Esophagus squamous epithelium (tissue), 4 donors: ENCODE data around the gene COLGALT1.

ENCODE experiments used
- POLR2A ChIP-seq, 4 donors: fragments of 450-650 bp; IDR thresholded peaks; one replicate each; pipeline ENCODE4 v1.6.1; 2017; ENCODE audit warnings: antibody characterized with exemption in 4 of 4, mild to moderate bottlenecking in 4 of 4, moderate library complexity in 3 of 4
- TF ChIP-seq, protein P1 (sequence below), 6 experiments: fragments of 450-650 bp in 4 of 6; fragments of 200-600 bp in 2 of 6; sonication (generic) in 2 of 6; IDR thresholded peaks; one replicate each; pipeline ENCODE4 v1.5.1; 2016 to 2019; ENCODE audit warnings: antibody characterized with exemption in 6 of 6, mild to moderate bottlenecking in 4 of 6, moderate library complexity in 4 of 6

DNA sequence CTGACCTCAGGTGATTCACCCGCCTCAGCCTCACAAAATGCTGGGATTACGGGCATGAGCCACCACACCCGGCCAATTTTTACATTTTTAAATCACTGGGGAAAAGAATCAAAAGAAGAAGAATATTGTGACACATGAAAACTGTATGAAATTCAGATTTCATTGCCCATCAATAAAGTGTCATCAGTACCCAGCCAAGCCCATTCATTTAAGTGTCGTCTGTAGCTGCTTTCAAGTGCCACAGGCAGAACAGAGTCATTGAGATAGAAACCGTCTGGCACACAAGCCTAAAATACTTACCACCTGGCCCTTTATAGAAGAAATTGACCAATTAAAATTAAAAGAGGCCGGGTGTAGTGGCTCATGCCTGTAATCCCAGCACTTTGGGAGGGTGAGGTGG lies 15.3 kb downstream of the COLGALT1 start:
- TF ChIP-seq, protein P1, sequence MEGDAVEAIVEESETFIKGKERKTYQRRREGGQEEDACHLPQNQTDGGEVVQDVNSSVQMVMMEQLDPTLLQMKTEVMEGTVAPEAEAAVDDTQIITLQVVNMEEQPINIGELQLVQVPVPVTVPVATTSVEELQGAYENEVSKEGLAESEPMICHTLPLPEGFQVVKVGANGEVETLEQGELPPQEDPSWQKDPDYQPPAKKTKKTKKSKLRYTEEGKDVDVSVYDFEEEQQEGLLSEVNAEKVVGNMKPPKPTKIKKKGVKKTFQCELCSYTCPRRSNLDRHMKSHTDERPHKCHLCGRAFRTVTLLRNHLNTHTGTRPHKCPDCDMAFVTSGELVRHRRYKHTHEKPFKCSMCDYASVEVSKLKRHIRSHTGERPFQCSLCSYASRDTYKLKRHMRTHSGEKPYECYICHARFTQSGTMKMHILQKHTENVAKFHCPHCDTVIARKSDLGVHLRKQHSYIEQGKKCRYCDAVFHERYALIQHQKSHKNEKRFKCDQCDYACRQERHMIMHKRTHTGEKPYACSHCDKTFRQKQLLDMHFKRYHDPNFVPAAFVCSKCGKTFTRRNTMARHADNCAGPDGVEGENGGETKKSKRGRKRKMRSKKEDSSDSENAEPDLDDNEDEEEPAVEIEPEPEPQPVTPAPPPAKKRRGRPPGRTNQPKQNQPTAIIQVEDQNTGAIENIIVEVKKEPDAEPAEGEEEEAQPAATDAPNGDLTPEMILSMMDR (IDR thresholded peaks at IDR 0.05): no peak
- TF ChIP-seq POLR2A (IDR thresholded peaks at IDR 0.05): no peak
